Peyer's patch (tissue), 4 donors: Measurements from ENCODE around the gene NOG.

Experiments used
- POLR2A ChIP-seq, 2 donors: fragments of 450-650 bp; IDR thresholded peaks; one replicate each; pipeline ENCODE4 v1.5.1; 2017; ENCODE audit warnings: antibody characterized with exemption in 2 of 2, mild to moderate bottlenecking in 2 of 2, moderate library complexity in 2 of 2
- TF ChIP-seq, protein P1 (sequence below), 6 experiments: fragments of 450-650 bp in 4 of 6; fragments of 200-600 bp in 2 of 6; sonication (generic) in 1 of 6; IDR thresholded peaks; one replicate each; pipeline ENCODE4 v1.5.1; 2017 to 2019; ENCODE audit warnings: antibody characterized with exemption in 6 of 6, mild to moderate bottlenecking in 3 of 6, moderate library complexity in 1 of 6

DNA sequence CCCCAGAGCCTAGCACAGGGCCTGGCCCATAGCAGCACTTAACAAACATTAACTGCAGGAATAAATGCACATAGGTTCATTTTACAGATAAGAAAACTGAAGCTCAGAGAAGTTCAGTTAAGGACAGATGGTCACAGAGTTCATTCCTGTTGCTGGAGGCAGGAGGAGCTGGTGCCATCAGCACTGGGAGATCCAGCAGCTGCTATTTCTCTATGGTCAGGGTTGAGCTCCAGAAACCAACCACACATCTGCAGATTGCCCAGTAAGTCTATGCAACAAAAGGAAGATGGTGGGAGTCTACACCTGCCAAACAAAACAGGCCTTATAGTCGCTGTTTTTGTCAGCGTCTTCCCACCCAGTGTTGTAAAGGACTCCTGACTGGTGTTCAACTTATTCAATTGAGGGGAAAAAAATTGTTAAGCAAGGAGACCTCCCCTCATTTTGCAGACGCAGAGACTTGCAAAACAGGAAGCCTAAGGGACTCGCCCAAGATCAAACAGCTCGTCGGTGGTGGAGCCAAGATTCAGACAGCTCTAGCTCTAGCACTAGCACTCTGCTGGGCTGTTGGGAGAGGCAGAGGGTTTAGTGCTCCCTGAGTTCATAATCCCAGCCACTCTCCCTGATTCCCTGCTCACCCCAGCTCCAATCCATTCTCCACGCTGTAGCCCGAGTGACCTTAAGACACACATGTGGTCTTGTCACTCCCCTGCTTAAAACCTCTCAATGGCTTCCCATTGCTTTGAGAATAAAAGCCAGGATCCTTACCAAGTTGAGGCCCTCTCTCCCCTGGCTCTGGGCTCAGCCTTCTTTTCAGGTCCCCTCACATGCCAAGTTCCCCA, 9.0 kb downstream of the NOG start:
- TF ChIP-seq, protein P1, sequence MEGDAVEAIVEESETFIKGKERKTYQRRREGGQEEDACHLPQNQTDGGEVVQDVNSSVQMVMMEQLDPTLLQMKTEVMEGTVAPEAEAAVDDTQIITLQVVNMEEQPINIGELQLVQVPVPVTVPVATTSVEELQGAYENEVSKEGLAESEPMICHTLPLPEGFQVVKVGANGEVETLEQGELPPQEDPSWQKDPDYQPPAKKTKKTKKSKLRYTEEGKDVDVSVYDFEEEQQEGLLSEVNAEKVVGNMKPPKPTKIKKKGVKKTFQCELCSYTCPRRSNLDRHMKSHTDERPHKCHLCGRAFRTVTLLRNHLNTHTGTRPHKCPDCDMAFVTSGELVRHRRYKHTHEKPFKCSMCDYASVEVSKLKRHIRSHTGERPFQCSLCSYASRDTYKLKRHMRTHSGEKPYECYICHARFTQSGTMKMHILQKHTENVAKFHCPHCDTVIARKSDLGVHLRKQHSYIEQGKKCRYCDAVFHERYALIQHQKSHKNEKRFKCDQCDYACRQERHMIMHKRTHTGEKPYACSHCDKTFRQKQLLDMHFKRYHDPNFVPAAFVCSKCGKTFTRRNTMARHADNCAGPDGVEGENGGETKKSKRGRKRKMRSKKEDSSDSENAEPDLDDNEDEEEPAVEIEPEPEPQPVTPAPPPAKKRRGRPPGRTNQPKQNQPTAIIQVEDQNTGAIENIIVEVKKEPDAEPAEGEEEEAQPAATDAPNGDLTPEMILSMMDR (IDR thresholded peaks at IDR 0.05), result no peak
- TF ChIP-seq POLR2A (IDR thresholded peaks at IDR 0.05), result no peak
